CD4-positive, alpha-beta T cell (primary cell): Measurements from ENCODE around the gene B9D1. TPM values are rescaled to one million over a fixed set of nuclear protein-coding genes. Genes with fewer than 3 reads are reported as not detected.

ENCODE experiments used
- ATAC-seq: fragments of 200-7000 bp; cut with Tn5 transposase; one replicate; pipeline ENCODE4 v1.10.0; 2022; ENCODE audit warnings: mild to moderate bottlenecking; ENCODE audit not compliant: poor library complexity
- CTCF ChIA-PET: fragments of 350-600 bp; sonication (Branson Sonifier 250); formaldehyde crosslinking; loops from one replicate; lab custom pipeline; 2021; ENCODE audit warnings: antibody characterized with exemption, inconsistent platforms; lab: Charles Lee
- POLR2A ChIA-PET: fragments of 350-600 bp; sonication (Branson Sonifier 250); formaldehyde crosslinking; loops from one replicate; lab custom pipeline; 2021; ENCODE audit warnings: antibody characterized with exemption, inconsistent platforms; lab: Charles Lee
- DNase-seq, 14 experiments: peaks; one replicate each; pipeline ENCODE4 v3.0.0-alpha.2; 2013 to 2020; ENCODE audit warnings: mixed read lengths in 2 of 14
- H3K27ac ChIP-seq, 2 donors: one replicate each; pipeline versions ENCODE4 v1.5.1 to v1.7.0; 2013; ENCODE audit warnings: low read length in 2 of 2, low read depth in 1 of 2, mild to moderate bottlenecking in 1 of 2
- H3K27me3 ChIP-seq, 2 experiments: 1 replicate in 1 of 2; 2 replicates in 1 of 2; pipeline versions ENCODE4 v1.6.1 to v1.7.0; 2013; ENCODE audit warnings: low read length in 2 of 2, control low read depth in 1 of 2, mild to moderate bottlenecking in 1 of 2, moderate library complexity in 1 of 2; ENCODE audit not compliant: insufficient read depth in 2 of 2, control insufficient read depth in 1 of 2
- H3K36me3 ChIP-seq: one replicate; pipeline ENCODE4 v1.6.1; 2013; ENCODE audit warnings: low read length, control low read depth; ENCODE audit not compliant: insufficient read depth
- H3K4me1 ChIP-seq: one replicate; pipeline ENCODE4 v1.6.1; 2013; ENCODE audit warnings: low read length, control low read depth; ENCODE audit not compliant: insufficient read depth
- H3K4me3 ChIP-seq: one replicate; pipeline ENCODE4 v1.5.1; 2013; ENCODE audit warnings: mild to moderate bottlenecking, low read length, moderate library complexity
- H3K9me3 ChIP-seq, 2 experiments: 1 replicate in 1 of 2; 2 replicates in 1 of 2; pipeline versions ENCODE4 v1.6.1 to v1.7.0; 2013; ENCODE audit warnings: low read length in 2 of 2, mild to moderate bottlenecking in 2 of 2, control low read depth in 1 of 2, moderate library complexity in 1 of 2; ENCODE audit not compliant: control insufficient read depth in 1 of 2, insufficient read depth in 1 of 2
- H3K27ac Mint-ChIP-seq: one replicate; pipeline ENCODE4 v1.8.0; 2020; ENCODE audit warnings: mixed read lengths
- H3K27me3 Mint-ChIP-seq: one replicate; pipeline ENCODE4 v1.8.0; 2021; ENCODE audit warnings: mixed read lengths
- H3K36me3 Mint-ChIP-seq: one replicate; pipeline ENCODE4 v1.8.0; 2021; ENCODE audit warnings: low read depth, mixed read lengths
- H3K4me1 Mint-ChIP-seq: one replicate; pipeline ENCODE4 v1.8.0; 2021; ENCODE audit warnings: low read depth, mixed read lengths
- H3K4me3 Mint-ChIP-seq: one replicate; pipeline ENCODE4 v1.8.0; 2020; ENCODE audit warnings: mild to moderate bottlenecking, mixed read lengths
- H3K9me3 Mint-ChIP-seq: one replicate; pipeline ENCODE4 v1.8.0; 2020; ENCODE audit warnings: mixed read lengths
- intact Hi-C, 2 experiments: fragments of 100-400 bp; cut with DNase I in 1 of 2; cut with micrococcal nuclease in 1 of 2; formaldehyde crosslinking; loops; one replicate each; pipeline versions ENCODE4 v1.15.1 to v1.9.0; 2023 to 2025; cut with DNase I, micrococcal nuclease
- total RNA-seq, 174 experiments: library from RNA in 2 of 174; stranded (reverse) in 2 of 174; gene quantifications; one replicate each; pipeline ENCODE4 v1.2.3 and lab custom pipeline; 2021 to 2026
- TF ChIP-seq, protein P1 (sequence below): fragments of 200-600 bp; IDR thresholded peaks from one replicate; pipeline ENCODE4 v1.8.0; 2022; ENCODE audit warnings: antibody characterized with exemption, mild to moderate bottlenecking

The B9D1 gene
- total RNA-seq, 2 experiments from 2014 or later = 0.66 to 0.73 TPM

DNA sequence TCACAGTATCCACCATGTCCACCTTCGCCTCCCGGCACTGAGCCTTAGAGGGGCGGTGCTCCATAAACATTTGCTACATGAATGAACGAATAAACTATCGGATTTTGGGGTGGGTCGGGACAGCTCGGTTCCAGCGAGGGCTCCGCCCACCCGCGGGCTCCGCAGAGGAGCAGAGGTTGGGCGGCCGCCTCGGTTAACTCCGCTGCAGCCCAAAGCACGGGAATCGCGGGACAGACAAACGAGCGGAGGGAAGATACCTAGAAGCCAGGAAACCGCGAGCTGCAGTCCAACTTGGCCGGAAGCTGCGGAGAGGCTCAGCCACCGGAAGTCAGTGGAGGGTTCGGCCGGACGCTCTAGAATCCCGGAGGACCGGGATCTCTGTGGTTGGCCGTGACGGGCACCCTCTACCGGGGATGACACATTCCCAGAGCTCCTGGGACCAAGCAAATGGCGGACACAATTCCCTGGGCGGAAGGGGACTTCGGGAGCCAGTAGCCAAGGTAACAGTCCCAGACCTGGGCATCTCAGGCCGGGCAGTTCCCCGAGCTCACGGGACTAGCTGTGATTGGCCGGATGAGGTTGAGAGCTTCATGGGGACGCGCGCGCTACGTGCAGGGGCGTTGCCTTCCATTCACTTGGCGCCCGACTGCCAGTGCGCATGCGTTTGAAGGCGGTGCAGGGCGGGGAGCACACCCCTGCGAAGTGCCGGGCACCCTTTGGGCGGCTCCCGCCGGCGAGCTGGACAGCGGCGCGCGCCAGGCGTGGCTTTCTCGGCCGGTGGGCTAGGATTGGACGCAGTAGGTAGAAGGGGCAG, 15.3 kb upstream of the B9D1 start:
- Mint-ChIP-seq H3K4me3 (peak overlapping the region; percentile 100), H3K9me3 (no peaks in the 10 kb centered on the region), H3K27ac (peak overlapping the region; percentile 90), H3K27me3 (no peaks in the 10 kb centered on the region), H3K36me3 (peaks cover 36% of the 10 kb centered on the region), H3K4me1 (peaks cover 11% of the 10 kb centered on the region)
- POLR2A ChIA-PET = interaction anchor here (0.5 to 2.5 kb wide), 20 partner anchors 9 to 1419 kb away, joined by 3 to 58 read pairs (median 5); partner anchors contain the start of genes AKAP10, ALDH3A2, ALKBH5 and B9D1
- DNase-seq = peak; percentile 83 to 98 (median 90)
- TF ChIP-seq, protein P1, sequence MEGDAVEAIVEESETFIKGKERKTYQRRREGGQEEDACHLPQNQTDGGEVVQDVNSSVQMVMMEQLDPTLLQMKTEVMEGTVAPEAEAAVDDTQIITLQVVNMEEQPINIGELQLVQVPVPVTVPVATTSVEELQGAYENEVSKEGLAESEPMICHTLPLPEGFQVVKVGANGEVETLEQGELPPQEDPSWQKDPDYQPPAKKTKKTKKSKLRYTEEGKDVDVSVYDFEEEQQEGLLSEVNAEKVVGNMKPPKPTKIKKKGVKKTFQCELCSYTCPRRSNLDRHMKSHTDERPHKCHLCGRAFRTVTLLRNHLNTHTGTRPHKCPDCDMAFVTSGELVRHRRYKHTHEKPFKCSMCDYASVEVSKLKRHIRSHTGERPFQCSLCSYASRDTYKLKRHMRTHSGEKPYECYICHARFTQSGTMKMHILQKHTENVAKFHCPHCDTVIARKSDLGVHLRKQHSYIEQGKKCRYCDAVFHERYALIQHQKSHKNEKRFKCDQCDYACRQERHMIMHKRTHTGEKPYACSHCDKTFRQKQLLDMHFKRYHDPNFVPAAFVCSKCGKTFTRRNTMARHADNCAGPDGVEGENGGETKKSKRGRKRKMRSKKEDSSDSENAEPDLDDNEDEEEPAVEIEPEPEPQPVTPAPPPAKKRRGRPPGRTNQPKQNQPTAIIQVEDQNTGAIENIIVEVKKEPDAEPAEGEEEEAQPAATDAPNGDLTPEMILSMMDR = no peak
- Histone ChIP-seq H3K9me3 (peaks cover 0 to 5% of the 10 kb centered on the region in 2 experiments), H3K27ac (peak overlapping the region; percentile 75 to 93), H3K4me1 (peaks cover 30% of the 10 kb centered on the region), H3K27me3 (no peaks in the 10 kb centered on the region), H3K36me3 (peaks cover 22% of the 10 kb centered on the region), H3K4me3 (peak overlapping the region; percentile 100)
- CTCF ChIA-PET = interaction anchor here (0.8 to 1.9 kb wide), 3 partner anchors 15 to 367 kb away, joined by 3 to 62 read pairs (median 5); partner anchors contain the start of gene B9D1
- peak; percentile 87 for ATAC-seq
- intact Hi-C loops = loop anchor here (1.0 to 5.0 kb wide), 6 partner anchors 16 to 394 kb away; partner anchors contain the start of genes ALDH3A2 (in 1 of the 2) and B9D1 (in 1 of the 2)

DNA sequence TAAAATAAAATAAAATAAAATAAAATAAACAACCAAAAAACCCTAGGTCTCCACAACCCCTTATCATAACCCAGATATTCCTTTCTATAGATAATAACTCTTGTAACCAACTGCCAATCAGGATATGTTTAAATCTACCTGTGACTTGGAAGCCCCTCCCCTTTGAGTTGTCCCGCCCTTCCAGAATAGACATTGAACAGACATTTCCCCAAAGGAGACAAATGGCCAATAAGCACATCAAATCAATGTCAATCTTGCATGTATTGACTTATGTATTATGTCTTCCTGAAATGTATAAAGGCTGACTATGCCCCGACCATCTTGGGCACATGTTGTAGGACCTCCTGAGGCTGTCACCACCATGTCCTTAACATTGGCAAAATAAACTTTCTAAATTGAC, 14.3 kb upstream of the B9D1 start:
- H3K9me3 Mint-ChIP-seq = no peaks in the 10 kb centered on the region
- peak overlapping the region in 1 of 2 donors; percentile 93 for H3K27ac ChIP-seq
- peak in 2 of 14 experiments; percentile 40 to 44 for DNase-seq
- intact Hi-C loops = loop anchor here (1.0 to 5.0 kb wide), 6 partner anchors 14 to 395 kb away; partner anchors contain the start of gene ALDH3A2 (in 1 of the 2)
- H3K36me3 Mint-ChIP-seq = peaks cover 36% of the 10 kb centered on the region
- H3K4me3 ChIP-seq = peak overlapping the region; percentile 100
- H3K4me1 ChIP-seq = peaks cover 40% of the 10 kb centered on the region
- H3K9me3 ChIP-seq = peaks cover 0 to 5% of the 10 kb centered on the region in 2 experiments
- no peaks in the 10 kb centered on the region for H3K27me3 ChIP-seq
- H3K27ac Mint-ChIP-seq = peak overlapping the region; percentile 90
- no peak for ATAC-seq
- H3K36me3 ChIP-seq = peaks cover 17% of the 10 kb centered on the region
- no peaks in the 10 kb centered on the region for H3K27me3 Mint-ChIP-seq
- peaks cover 16% of the 10 kb centered on the region for H3K4me1 Mint-ChIP-seq
- ChIA-PET POLR2A (interaction anchor here (0.7 to 2.5 kb wide), 9 partner anchors 12 to 601 kb away, joined by 3 to 58 read pairs (median 4); partner anchors contain the start of genes AKAP10 and B9D1), CTCF (interaction anchor here (1.9 kb wide), 1 partner anchor 14 kb away, joined by 62 read pairs; the partner anchor contains the start of gene B9D1)
- peak overlapping the region; percentile 100 for H3K4me3 Mint-ChIP-seq
- TF ChIP-seq, protein P1 = no peak

DNA sequence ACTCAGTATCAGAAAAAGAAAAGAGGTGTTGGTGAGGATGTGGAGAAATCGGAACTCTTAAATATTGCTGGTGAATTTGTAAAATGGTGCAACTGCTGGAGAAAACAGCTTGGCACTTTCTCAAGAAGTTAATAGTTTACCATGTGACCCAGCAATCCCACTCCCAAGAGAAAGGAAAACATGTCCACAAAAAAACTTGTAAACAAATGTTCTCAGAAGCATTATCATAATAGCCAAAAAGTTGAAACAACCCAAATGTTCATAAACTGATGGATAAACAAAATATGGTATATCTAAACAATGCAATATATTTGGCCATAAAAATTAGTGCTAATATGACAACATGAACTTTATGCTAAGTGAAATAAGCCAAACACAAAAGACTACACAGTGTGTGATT, 13.2 kb upstream of the B9D1 start:
- Histone ChIP-seq H3K9me3 (peaks cover 0 to 2% of the 10 kb centered on the region in 2 experiments), H3K27ac (no peak overlapping the region), H3K4me1 (peaks cover 51% of the 10 kb centered on the region), H3K4me3 (no peak overlapping the region), H3K36me3 (peaks cover 8% of the 10 kb centered on the region), H3K27me3 (no peaks in the 10 kb centered on the region)
- DNase-seq = no peak
- TF ChIP-seq, protein P1 = no peak
- ChIA-PET CTCF (interaction anchor here (3.7 kb wide), 1 partner anchor 13 kb away, joined by 22 read pairs; the partner anchor contains the start of gene B9D1), POLR2A (no interaction called here)
- H3K4me3 Mint-ChIP-seq = peak overlapping the region; percentile 76
- intact Hi-C loops = loop anchor here (1.0 to 5.0 kb wide), 6 partner anchors 12 to 397 kb away; partner anchors contain the start of gene ALDH3A2 (in 1 of the 2)
- no peak for ATAC-seq
- no peaks in the 10 kb centered on the region for H3K27me3 Mint-ChIP-seq
- H3K36me3 Mint-ChIP-seq = peaks cover 26% of the 10 kb centered on the region
- no peaks in the 10 kb centered on the region for H3K9me3 Mint-ChIP-seq
- peaks cover 27% of the 10 kb centered on the region for H3K4me1 Mint-ChIP-seq
- no peak overlapping the region for H3K27ac Mint-ChIP-seq
